Stimulated activated effector memory CD8-positive, alpha-beta T cell treated with anti-CD3 and anti-CD28 coated beads, Interleukin-12 subunit alpha, Interleukin-12 subunit beta, amount 100 ng/mL, for 72 hours (primary cell): ENCODE data around the gene MMEL1.

Source experiments
- ATAC-seq: fragments of 150-1000 bp; cut with Tn5 transposase; 2 replicates; pipeline ENCODE4 v1.10.0; 2021
- DNase-seq, 2 donors: peaks; one replicate each; pipeline ENCODE4 v3.0.0; 2021 to 2022; ENCODE audit warnings: low spot score in 2 of 2
- H3K27ac Mint-ChIP-seq: one replicate; pipeline ENCODE4 v1.8.0; 2022; ENCODE audit warnings: mild to moderate bottlenecking, mixed read lengths
- H3K36me3 Mint-ChIP-seq: one replicate; pipeline ENCODE4 v1.8.0; 2022; ENCODE audit warnings: mild to moderate bottlenecking, mixed read lengths
- H3K4me1 Mint-ChIP-seq: one replicate; pipeline ENCODE4 v1.8.0; 2022; ENCODE audit warnings: mixed read lengths
- H3K4me3 Mint-ChIP-seq: one replicate; pipeline ENCODE4 v1.8.0; 2022; ENCODE audit warnings: mild to moderate bottlenecking, mixed read lengths
- H3K9me3 Mint-ChIP-seq: one replicate; pipeline ENCODE4 v1.8.0; 2022; ENCODE audit warnings: mixed read lengths

Gene MMEL1

GRCh38 chr1:2624735-2625300, 8.0 kb downstream of the MMEL1 start:
- no peaks in the 10 kb centered on the region for H3K9me3 Mint-ChIP-seq
- ATAC-seq (no peak), DNase-seq (no peak)
- H3K36me3 Mint-ChIP-seq = peaks cover under 1% of the 10 kb centered on the region
- H3K27ac Mint-ChIP-seq = no peak overlapping the region
- no peak overlapping the region for H3K4me3 Mint-ChIP-seq
- H3K4me1 Mint-ChIP-seq = no peaks in the 10 kb centered on the region

GRCh38 chr1:2623571-2624337, 9.1 kb downstream of the MMEL1 start:
- no peak for DNase-seq
- Mint-ChIP-seq H3K4me3 (no peak overlapping the region), H3K4me1 (no peaks in the 10 kb centered on the region), H3K36me3 (no peaks in the 10 kb centered on the region), H3K27ac (no peak overlapping the region), H3K9me3 (no peaks in the 10 kb centered on the region)
- ATAC-seq = peak; percentile 26

- H3K4me1 Mint-ChIP-seq = no peaks in the 10 kb centered on the region
- no peak for ATAC-seq
- no peak overlapping the region for H3K27ac Mint-ChIP-seq
- no peaks in the 10 kb centered on the region for H3K36me3 Mint-ChIP-seq
- DNase-seq = no peak
- H3K9me3 Mint-ChIP-seq = peaks cover 17% of the 10 kb centered on the region
- H3K4me3 Mint-ChIP-seq = no peak overlapping the region
Observed at GRCh38 chr1:2617971-2618470, 14.8 kb downstream of the MMEL1 start.

- no peak overlapping the region for H3K27ac Mint-ChIP-seq
- no peak for DNase-seq
- peaks cover 17% of the 10 kb centered on the region for H3K9me3 Mint-ChIP-seq
- no peaks in the 10 kb centered on the region for H3K4me1 Mint-ChIP-seq
- no peak for ATAC-seq
- no peaks in the 10 kb centered on the region for H3K36me3 Mint-ChIP-seq
- H3K4me3 Mint-ChIP-seq = no peak overlapping the region
Observed at GRCh38 chr1:2614145-2614544, 18.7 kb downstream of the MMEL1 start.

- Mint-ChIP-seq H3K27ac (no peak overlapping the region), H3K9me3 (peaks cover 17% of the 10 kb centered on the region), H3K4me1 (no peaks in the 10 kb centered on the region), H3K36me3 (no peaks in the 10 kb centered on the region), H3K4me3 (no peak overlapping the region)
- DNase-seq = no peak
- no peak for ATAC-seq
Observed at GRCh38 chr1:2612591-2613365, 20.0 kb downstream of the MMEL1 start.

- H3K4me3 Mint-ChIP-seq = no peak overlapping the region
- no peaks in the 10 kb centered on the region for H3K36me3 Mint-ChIP-seq
- peaks cover 17% of the 10 kb centered on the region for H3K9me3 Mint-ChIP-seq
- ATAC-seq = no peak
- H3K4me1 Mint-ChIP-seq = no peaks in the 10 kb centered on the region
- no peak for DNase-seq
- no peak overlapping the region for H3K27ac Mint-ChIP-seq
Observed at GRCh38 chr1:2611621-2612437, 21.0 kb downstream of the MMEL1 start.

- Mint-ChIP-seq H3K4me3 (no peak overlapping the region), H3K4me1 (no peaks in the 10 kb centered on the region), H3K9me3 (peaks cover 12% of the 10 kb centered on the region), H3K36me3 (no peaks in the 10 kb centered on the region), H3K27ac (no peak overlapping the region)
- ATAC-seq (peak; percentile 59), DNase-seq (no peak)
Observed at GRCh38 chr1:2611031-2611501, 21.8 kb downstream of the MMEL1 start.

- Mint-ChIP-seq H3K36me3 (no peaks in the 10 kb centered on the region), H3K4me3 (no peak overlapping the region), H3K27ac (no peak overlapping the region), H3K4me1 (no peaks in the 10 kb centered on the region), H3K9me3 (peaks cover 7% of the 10 kb centered on the region)
- no peak for ATAC-seq
- DNase-seq = no peak
Observed at GRCh38 chr1:2610036-2610959, 22.5 kb downstream of the MMEL1 start.

GRCh38 chr1:2609319-2610035, 23.3 kb downstream of the MMEL1 start:
- DNase-seq (no peak), ATAC-seq (no peak)
- Mint-ChIP-seq H3K27ac (no peak overlapping the region), H3K4me1 (no peaks in the 10 kb centered on the region), H3K4me3 (no peak overlapping the region), H3K36me3 (no peaks in the 10 kb centered on the region), H3K9me3 (peaks cover 6% of the 10 kb centered on the region)

- no peak for DNase-seq
- H3K27ac Mint-ChIP-seq = no peak overlapping the region
- H3K4me1 Mint-ChIP-seq = peaks cover 2% of the 10 kb centered on the region
- no peaks in the 10 kb centered on the region for H3K9me3 Mint-ChIP-seq
- no peak for ATAC-seq
- no peak overlapping the region for H3K4me3 Mint-ChIP-seq
- H3K36me3 Mint-ChIP-seq = no peaks in the 10 kb centered on the region
Observed at GRCh38 chr1:2607641-2608091, 25.1 kb downstream of the MMEL1 start.

- Mint-ChIP-seq H3K36me3 (no peaks in the 10 kb centered on the region), H3K4me3 (no peak overlapping the region), H3K4me1 (peaks cover 7% of the 10 kb centered on the region), H3K27ac (no peak overlapping the region), H3K9me3 (no peaks in the 10 kb centered on the region)
- ATAC-seq (no peak), DNase-seq (no peak)
Observed at GRCh38 chr1:2606881-2607621, 25.8 kb downstream of the MMEL1 start.

- Mint-ChIP-seq H3K4me1 (peaks cover 7% of the 10 kb centered on the region), H3K27ac (no peak overlapping the region), H3K9me3 (no peaks in the 10 kb centered on the region), H3K36me3 (no peaks in the 10 kb centered on the region), H3K4me3 (no peak overlapping the region)
- DNase-seq = no peak
- no peak for ATAC-seq
Observed at GRCh38 chr1:2606396-2606880, 26.4 kb downstream of the MMEL1 start.
